WTC11 (cell line): ENCODE measurements around the gene ABCA5. TPM values are rescaled to one million over a fixed set of nuclear protein-coding genes. Genes with fewer than 3 reads are reported as not detected.
"Not testable (repeated sequence)": the region's sequence is repeated elsewhere in the genome, so short reads cannot be mapped to it uniquely, and the experiment has no call there.

Experiments used
- ATAC-seq: fragments of 200-7000 bp; cut with Tn5 transposase; 2 replicates; pipeline ENCODE4 v1.10.0; 2021; ENCODE audit warnings: mild to moderate bottlenecking, moderate library complexity
- CTCF ChIA-PET: fragments of 300-600 bp; sonication (Branson Sonifier 250); formaldehyde crosslinking; loops from one replicate; lab custom pipeline; 2021; ENCODE audit warnings: antibody characterized with exemption; lab: Charles Lee
- POLR2A ChIA-PET: fragments of 350-600 bp; sonication (Branson Sonifier 250); formaldehyde crosslinking; loops from one replicate; lab custom pipeline; 2021; ENCODE audit warnings: antibody characterized with exemption; lab: Charles Lee
- DNase-seq: peaks from one replicate; pipeline ENCODE4 v3.0.0; 2021; ENCODE audit warnings: low spot score
- H3K27ac Mint-ChIP-seq: 2 replicates; pipeline ENCODE4 v1.8.0; 2021; ENCODE audit warnings: mixed read lengths
- H3K27me3 Mint-ChIP-seq: 2 replicates; pipeline ENCODE4 v1.8.0; 2021; ENCODE audit warnings: low read depth, mild to moderate bottlenecking, moderate library complexity, mixed read lengths
- H3K36me3 Mint-ChIP-seq: 2 replicates; pipeline ENCODE4 v1.8.0; 2021; ENCODE audit warnings: mixed read lengths
- H3K4me1 Mint-ChIP-seq: 2 replicates; pipeline ENCODE4 v1.8.0; 2022; ENCODE audit warnings: mixed read lengths
- H3K4me3 Mint-ChIP-seq: 2 replicates; pipeline ENCODE4 v1.8.0; 2021; ENCODE audit warnings: mild to moderate bottlenecking, moderate library complexity, mixed read lengths
- H3K9me3 Mint-ChIP-seq: 2 replicates; pipeline ENCODE4 v1.8.0; 2021; ENCODE audit warnings: mixed read lengths
- CREM ChIP-seq: sonication (generic); formaldehyde crosslinking; IDR thresholded peaks from 2 replicates; pipeline ENCODE4 v1.8.1; 2022; ENCODE audit warnings: mild to moderate bottlenecking, missing genetic modification reagents, moderate library complexity
- PRRX2 ChIP-seq: fragments of 250-450 bp; sonication (Bioruptor Pico); IDR thresholded peaks from 2 replicates; pipeline ENCODE4 v1.8.0; 2021; ENCODE audit warnings: mild to moderate bottlenecking
- RELA ChIP-seq: sonication (generic); formaldehyde crosslinking; IDR thresholded peaks from 2 replicates; pipeline ENCODE4 v1.8.1; 2022; ENCODE audit warnings: missing genetic modification reagents, mild to moderate bottlenecking, borderline replicate concordance
- SMAD4 ChIP-seq: sonication (generic); formaldehyde crosslinking; IDR thresholded peaks from 2 replicates; pipeline ENCODE4 v1.8.0; 2022; ENCODE audit warnings: mild to moderate bottlenecking, missing genetic modification reagents
- SP1 ChIP-seq: sonication (generic); formaldehyde crosslinking; conservative IDR thresholded peaks from 2 replicates; pipeline ENCODE4 v1.8.1; 2022; ENCODE audit warnings: missing genetic modification reagents
- TCF7 ChIP-seq: sonication (generic); formaldehyde crosslinking; IDR thresholded peaks from 2 replicates; pipeline ENCODE4 v1.8.0; 2022; ENCODE audit warnings: mild to moderate bottlenecking, low read depth, missing genetic modification reagents, moderate library complexity
- TEAD1 ChIP-seq: sonication (generic); formaldehyde crosslinking; IDR thresholded peaks from 2 replicates; pipeline ENCODE4 v1.8.0; 2022; ENCODE audit warnings: mild to moderate bottlenecking, missing genetic modification reagents
- TP53 ChIP-seq: sonication (generic); formaldehyde crosslinking; IDR thresholded peaks from 2 replicates; pipeline ENCODE4 v1.8.1; 2023; ENCODE audit warnings: mild to moderate bottlenecking, missing genetic modification reagents
- USF1 ChIP-seq: sonication (generic); formaldehyde crosslinking; IDR thresholded peaks from 2 replicates; pipeline ENCODE4 v1.8.0; 2022; ENCODE audit warnings: mild to moderate bottlenecking, missing genetic modification reagents
- ZSCAN18 ChIP-seq: fragments of 250-450 bp; sonication (Bioruptor Pico); IDR thresholded peaks from 2 replicates; pipeline ENCODE4 v2.1.2; 2022; ENCODE audit warnings: mild to moderate bottlenecking, moderate library complexity
- total RNA-seq: library from RNA; stranded (reverse); gene quantifications from 3 replicates; pipeline ENCODE4 v1.2.3, GENCODE V29; 2021
- TF ChIP-seq, protein P1 (sequence below): sonication (generic); formaldehyde crosslinking; IDR thresholded peaks from 2 replicates; pipeline ENCODE4 v1.8.0; 2023; ENCODE audit warnings: mild to moderate bottlenecking, missing genetic modification reagents
- TF ChIP-seq, protein P2 (sequence below): sonication (generic); formaldehyde crosslinking; IDR thresholded peaks from 2 replicates; pipeline ENCODE4 v1.8.0; 2022; ENCODE audit warnings: missing genetic modification reagents
- TF ChIP-seq, protein P3 (sequence below): fragments of 200-600 bp; IDR thresholded peaks from 2 replicates; pipeline ENCODE4 v1.8.0; 2022; ENCODE audit warnings: antibody characterized with exemption

Gene ABCA5
- total RNA-seq, 1 experiment from 2014 or later, result 1.8 TPM

DNA sequence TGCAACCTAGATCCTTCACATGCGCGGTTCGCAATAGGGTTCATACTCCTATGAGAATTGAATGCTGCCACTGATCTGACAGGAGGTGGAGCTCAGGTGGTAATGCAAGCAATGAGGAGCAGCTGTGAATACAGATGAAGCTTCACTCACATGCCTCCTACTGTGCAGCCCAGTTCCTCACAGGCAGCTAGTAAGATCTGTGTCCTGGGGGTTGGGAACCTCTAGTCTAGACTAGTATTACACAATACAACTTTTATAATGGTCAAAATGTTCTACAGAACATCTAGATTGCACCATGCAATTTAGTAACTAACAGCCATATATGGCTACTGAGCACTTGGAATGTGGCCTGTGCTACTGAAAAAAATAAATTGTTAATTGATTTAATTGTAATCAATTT lies 26.7 kb downstream of the ABCA5 start (continued):
- TF ChIP-seq, protein P1, sequence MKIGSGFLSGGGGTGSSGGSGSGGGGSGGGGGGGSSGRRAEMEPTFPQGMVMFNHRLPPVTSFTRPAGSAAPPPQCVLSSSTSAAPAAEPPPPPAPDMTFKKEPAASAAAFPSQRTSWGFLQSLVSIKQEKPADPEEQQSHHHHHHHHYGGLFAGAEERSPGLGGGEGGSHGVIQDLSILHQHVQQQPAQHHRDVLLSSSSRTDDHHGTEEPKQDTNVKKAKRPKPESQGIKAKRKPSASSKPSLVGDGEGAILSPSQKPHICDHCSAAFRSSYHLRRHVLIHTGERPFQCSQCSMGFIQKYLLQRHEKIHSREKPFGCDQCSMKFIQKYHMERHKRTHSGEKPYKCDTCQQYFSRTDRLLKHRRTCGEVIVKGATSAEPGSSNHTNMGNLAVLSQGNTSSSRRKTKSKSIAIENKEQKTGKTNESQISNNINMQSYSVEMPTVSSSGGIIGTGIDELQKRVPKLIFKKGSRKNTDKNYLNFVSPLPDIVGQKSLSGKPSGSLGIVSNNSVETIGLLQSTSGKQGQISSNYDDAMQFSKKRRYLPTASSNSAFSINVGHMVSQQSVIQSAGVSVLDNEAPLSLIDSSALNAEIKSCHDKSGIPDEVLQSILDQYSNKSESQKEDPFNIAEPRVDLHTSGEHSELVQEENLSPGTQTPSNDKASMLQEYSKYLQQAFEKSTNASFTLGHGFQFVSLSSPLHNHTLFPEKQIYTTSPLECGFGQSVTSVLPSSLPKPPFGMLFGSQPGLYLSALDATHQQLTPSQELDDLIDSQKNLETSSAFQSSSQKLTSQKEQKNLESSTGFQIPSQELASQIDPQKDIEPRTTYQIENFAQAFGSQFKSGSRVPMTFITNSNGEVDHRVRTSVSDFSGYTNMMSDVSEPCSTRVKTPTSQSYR (CRISPR knock-in tag), result no peak
- TF ChIP-seq, protein P2, sequence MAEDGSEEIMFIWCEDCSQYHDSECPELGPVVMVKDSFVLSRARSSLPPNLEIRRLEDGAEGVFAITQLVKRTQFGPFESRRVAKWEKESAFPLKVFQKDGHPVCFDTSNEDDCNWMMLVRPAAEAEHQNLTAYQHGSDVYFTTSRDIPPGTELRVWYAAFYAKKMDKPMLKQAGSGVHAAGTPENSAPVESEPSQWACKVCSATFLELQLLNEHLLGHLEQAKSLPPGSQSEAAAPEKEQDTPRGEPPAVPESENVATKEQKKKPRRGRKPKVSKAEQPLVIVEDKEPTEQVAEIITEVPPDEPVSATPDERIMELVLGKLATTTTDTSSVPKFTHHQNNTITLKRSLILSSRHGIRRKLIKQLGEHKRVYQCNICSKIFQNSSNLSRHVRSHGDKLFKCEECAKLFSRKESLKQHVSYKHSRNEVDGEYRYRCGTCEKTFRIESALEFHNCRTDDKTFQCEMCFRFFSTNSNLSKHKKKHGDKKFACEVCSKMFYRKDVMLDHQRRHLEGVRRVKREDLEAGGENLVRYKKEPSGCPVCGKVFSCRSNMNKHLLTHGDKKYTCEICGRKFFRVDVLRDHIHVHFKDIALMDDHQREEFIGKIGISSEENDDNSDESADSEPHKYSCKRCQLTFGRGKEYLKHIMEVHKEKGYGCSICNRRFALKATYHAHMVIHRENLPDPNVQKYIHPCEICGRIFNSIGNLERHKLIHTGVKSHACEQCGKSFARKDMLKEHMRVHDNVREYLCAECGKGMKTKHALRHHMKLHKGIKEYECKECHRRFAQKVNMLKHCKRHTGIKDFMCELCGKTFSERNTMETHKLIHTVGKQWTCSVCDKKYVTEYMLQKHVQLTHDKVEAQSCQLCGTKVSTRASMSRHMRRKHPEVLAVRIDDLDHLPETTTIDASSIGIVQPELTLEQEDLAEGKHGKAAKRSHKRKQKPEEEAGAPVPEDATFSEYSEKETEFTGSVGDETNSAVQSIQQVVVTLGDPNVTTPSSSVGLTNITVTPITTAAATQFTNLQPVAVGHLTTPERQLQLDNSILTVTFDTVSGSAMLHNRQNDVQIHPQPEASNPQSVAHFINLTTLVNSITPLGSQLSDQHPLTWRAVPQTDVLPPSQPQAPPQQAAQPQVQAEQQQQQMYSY, result no peak

GRCh38 chr17:69298120-69298722 lies 28.7 kb downstream of the ABCA5 start:
- H3K27ac Mint-ChIP-seq, ATAC-seq, DNase-seq, H3K4me1 Mint-ChIP-seq, POLR2A ChIA-PET, H3K36me3 Mint-ChIP-seq, H3K27me3 Mint-ChIP-seq, H3K4me3 Mint-ChIP-seq, CTCF ChIA-PET: not testable (repeated sequence)
- peaks cover 18% of the 10 kb centered on the region for H3K9me3 Mint-ChIP-seq

DNA sequence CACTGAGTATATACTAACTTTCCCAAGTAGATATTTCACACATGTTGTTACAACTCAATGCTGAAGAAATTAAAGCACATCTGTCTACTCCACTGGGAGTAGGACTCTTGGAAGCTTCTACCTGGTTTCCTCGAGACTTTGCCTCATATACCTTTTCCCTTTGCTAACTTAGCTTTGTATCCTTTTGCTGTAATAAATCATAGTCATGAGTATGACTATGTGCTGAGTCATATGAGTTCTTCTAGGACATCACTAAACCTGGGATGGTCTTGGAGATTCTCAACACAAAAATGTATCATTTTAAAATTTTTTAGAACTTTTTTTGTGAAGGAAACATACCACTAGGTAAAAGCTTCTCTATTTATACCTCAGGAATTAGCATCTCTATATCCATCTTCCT lies 39.8 kb downstream of the ABCA5 start:
- H3K27ac Mint-ChIP-seq, result no peak overlapping the region
- H3K36me3 Mint-ChIP-seq, result no peaks in the 10 kb centered on the region
- no peaks in the 10 kb centered on the region for H3K27me3 Mint-ChIP-seq
- no peak overlapping the region for H3K4me3 Mint-ChIP-seq
- ATAC-seq (no peak), DNase-seq (no peak)
- no peak for TF ChIP-seq CREM (CRISPR knock-in tag)
- TF ChIP-seq, protein P3, sequence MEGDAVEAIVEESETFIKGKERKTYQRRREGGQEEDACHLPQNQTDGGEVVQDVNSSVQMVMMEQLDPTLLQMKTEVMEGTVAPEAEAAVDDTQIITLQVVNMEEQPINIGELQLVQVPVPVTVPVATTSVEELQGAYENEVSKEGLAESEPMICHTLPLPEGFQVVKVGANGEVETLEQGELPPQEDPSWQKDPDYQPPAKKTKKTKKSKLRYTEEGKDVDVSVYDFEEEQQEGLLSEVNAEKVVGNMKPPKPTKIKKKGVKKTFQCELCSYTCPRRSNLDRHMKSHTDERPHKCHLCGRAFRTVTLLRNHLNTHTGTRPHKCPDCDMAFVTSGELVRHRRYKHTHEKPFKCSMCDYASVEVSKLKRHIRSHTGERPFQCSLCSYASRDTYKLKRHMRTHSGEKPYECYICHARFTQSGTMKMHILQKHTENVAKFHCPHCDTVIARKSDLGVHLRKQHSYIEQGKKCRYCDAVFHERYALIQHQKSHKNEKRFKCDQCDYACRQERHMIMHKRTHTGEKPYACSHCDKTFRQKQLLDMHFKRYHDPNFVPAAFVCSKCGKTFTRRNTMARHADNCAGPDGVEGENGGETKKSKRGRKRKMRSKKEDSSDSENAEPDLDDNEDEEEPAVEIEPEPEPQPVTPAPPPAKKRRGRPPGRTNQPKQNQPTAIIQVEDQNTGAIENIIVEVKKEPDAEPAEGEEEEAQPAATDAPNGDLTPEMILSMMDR, result no peak
- TF ChIP-seq TCF7 (CRISPR knock-in tag), result no peak
- TF ChIP-seq TP53, result no peak
- no peak for TF ChIP-seq ZSCAN18
- TF ChIP-seq USF1 (CRISPR knock-in tag), result no peak
- TF ChIP-seq SP1 (CRISPR knock-in tag), result no peak
- no peak for TF ChIP-seq TEAD1
- TF ChIP-seq SMAD4 (CRISPR knock-in tag), result no peak
- no peak for TF ChIP-seq PRRX2 (CRISPR knock-in tag)
- TF ChIP-seq RELA (CRISPR knock-in tag), result no peak
- POLR2A ChIA-PET, result interaction anchor here (0.5 kb wide), 1 partner anchor 55 kb away, joined by 3 read pairs; no protein-coding TSS in a partner anchor
- CTCF ChIA-PET, result no interaction called here
- H3K9me3 Mint-ChIP-seq, result no peaks in the 10 kb centered on the region
- no peaks in the 10 kb centered on the region for H3K4me1 Mint-ChIP-seq
